GM12891 (cell line): ENCODE measurements around the gene ADAT2.

Experiments
- PAX5 ChIP-seq: IDR thresholded peaks from 2 replicates; pipeline ENCODE4 v1.6.1; 2011; ENCODE audit warnings: low read length, moderate library complexity, mild to moderate bottlenecking; ENCODE audit not compliant: insufficient read depth, severe bottlenecking
- POLR2A ChIP-seq: IDR thresholded peaks from 2 replicates; pipeline ENCODE4 v1.6.1; 2011; ENCODE audit warnings: low read depth, low read length, control low read depth
- POLR2AphosphoS5 ChIP-seq: IDR thresholded peaks from 2 replicates; pipeline ENCODE4 v1.6.1; 2011; ENCODE audit warnings: low read depth, low read length, control low read depth
- POU2F2 ChIP-seq: IDR thresholded peaks from 2 replicates; pipeline ENCODE4 v1.6.1; 2011; ENCODE audit warnings: low read depth, mild to moderate bottlenecking, control low read depth, low read length, moderate library complexity
- SPI1 ChIP-seq: IDR thresholded peaks from 2 replicates; pipeline ENCODE4 v1.6.1; 2011; ENCODE audit warnings: low read depth, low read length, control low read depth
- TAF1 ChIP-seq: IDR thresholded peaks from 2 replicates; pipeline ENCODE4 v1.6.1; 2011; ENCODE audit warnings: low read depth, low read length, control low read depth

DNA sequence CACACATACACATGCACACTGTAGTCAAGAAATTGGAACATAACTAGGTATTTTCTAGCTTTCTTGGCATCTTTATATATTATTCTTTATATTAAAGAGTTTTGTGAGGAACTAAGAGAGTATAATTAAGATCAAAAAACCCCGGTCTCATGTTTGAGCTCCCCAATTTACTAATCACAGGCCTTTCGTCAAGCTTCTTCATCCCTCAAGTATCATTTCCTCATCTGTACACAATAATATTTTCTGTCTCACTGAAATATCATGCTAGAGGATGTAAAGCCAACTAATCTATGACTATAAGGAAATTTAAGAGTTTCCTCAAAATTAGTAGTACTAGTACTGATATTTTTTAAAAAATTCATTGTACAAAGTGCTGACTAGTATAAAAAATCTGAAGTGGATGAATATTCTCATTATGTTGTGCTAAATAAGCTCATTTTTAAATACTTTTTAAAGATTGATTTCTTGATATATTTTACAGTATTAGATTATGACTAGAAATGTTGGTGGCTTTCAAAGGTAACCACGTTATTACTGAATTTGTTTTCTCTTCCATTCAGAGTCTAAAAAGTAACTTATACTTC is 28.1 kb upstream of the ADAT2 start:
- TF ChIP-seq POLR2A: no peak
- no peak for TF ChIP-seq POLR2AphosphoS5
- no peak for TF ChIP-seq TAF1
- no peak for TF ChIP-seq POU2F2
- peak; percentile 72 for TF ChIP-seq SPI1
- no peak for TF ChIP-seq PAX5
